Measurements from ENCODE around the gene TBC1D4. TPM values are rescaled to one million over a fixed set of nuclear protein-coding genes. Genes with fewer than 3 reads are reported as not detected.

TBC1D4 gene
- total RNA-seq, 4 donors from 2014 or later: 14.9 to 20.8 (median 16.6) TPM

DNA sequence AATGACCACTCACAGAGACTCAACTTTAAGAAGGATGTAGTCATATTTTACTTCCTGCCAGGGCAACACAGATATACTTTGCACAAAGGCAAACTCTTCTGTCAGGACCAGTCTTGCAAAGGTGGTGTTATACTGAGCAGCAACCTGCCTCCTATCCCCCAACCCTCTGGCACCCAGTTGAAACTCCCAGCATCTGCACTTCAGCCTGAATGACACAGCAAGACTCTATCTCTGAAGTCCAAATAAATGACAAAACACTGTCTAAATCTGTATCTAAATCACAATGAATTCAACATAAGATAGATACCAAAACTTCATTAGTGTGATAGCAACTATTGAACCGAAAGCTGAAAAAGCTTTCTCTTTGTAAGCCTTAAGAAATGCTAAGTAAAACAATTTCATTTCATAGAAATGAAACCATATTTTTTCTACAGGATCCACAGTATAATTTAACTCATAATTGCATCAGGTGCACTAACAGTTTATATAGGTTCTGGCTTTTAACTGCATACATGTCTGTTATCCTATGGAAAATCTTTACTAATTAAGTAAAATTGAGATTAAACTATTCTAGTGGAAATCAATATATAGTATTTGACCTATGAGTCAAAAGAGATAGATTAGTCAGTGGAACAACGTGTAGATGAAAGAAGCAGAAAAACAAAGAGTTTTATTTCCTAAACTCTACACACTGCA lies 163.7 kb downstream of the TBC1D4 start:
- intact Hi-C loops (cut with DNase I): no loop called here
- no peak for TF ChIP-seq POLR2A (IDR thresholded peaks at IDR 0.05)
- TF ChIP-seq, protein P1, sequence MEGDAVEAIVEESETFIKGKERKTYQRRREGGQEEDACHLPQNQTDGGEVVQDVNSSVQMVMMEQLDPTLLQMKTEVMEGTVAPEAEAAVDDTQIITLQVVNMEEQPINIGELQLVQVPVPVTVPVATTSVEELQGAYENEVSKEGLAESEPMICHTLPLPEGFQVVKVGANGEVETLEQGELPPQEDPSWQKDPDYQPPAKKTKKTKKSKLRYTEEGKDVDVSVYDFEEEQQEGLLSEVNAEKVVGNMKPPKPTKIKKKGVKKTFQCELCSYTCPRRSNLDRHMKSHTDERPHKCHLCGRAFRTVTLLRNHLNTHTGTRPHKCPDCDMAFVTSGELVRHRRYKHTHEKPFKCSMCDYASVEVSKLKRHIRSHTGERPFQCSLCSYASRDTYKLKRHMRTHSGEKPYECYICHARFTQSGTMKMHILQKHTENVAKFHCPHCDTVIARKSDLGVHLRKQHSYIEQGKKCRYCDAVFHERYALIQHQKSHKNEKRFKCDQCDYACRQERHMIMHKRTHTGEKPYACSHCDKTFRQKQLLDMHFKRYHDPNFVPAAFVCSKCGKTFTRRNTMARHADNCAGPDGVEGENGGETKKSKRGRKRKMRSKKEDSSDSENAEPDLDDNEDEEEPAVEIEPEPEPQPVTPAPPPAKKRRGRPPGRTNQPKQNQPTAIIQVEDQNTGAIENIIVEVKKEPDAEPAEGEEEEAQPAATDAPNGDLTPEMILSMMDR (IDR thresholded peaks at IDR 0.05): no peak
- Histone ChIP-seq H3K4me1 (peaks cover 0 to 3% (median 0%) of the 10 kb centered on the region in 3 donors), H3K36me3 (no peaks in the 10 kb centered on the region), H3K27ac (no peak overlapping the region), H3K9me3 (no peaks in the 10 kb centered on the region), H3K4me3 (no peak overlapping the region), H3K27me3 (no peaks in the 10 kb centered on the region)
- DNase-seq: no peak
- 73 to 80% methylated on average over 2 of the region's 2 CpGs for WGBS, 2 donors

DNA sequence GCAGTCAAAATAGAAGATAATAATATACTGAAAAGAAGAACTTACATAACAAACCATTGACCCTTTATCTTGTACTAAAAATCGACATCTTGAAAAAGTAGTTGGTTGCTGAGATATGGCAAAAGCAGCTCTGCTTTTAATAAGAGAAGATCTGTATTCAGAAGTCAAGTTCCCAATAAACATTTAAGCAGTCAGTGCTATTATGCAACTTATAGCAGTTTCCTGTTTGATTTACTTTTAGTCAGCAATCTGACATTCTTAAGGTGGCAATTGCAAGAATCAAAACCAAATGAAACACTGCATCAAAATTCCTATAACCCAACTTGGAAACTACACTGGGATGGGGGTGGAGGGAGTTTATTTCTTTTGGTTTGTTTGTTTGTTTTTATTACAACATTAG lies 165.5 kb downstream of the TBC1D4 start:
- 52 to 58% methylated on average over 1 of the region's 1 CpG for WGBS, 2 donors
- Histone ChIP-seq H3K4me1 (peaks cover 0 to 3% (median 0%) of the 10 kb centered on the region in 3 donors), H3K36me3 (peaks cover 0 to 12% (median 0%) of the 10 kb centered on the region in 3 donors), H3K9me3 (no peaks in the 10 kb centered on the region), H3K27me3 (no peaks in the 10 kb centered on the region), H3K4me3 (no peak overlapping the region), H3K27ac (no peak overlapping the region)
- intact Hi-C loops (cut with DNase I): no loop called here
- DNase-seq: no peak
- TF ChIP-seq, protein P1 (IDR thresholded peaks at IDR 0.05): no peak
- no peak for TF ChIP-seq POLR2A (IDR thresholded peaks at IDR 0.05)

DNA sequence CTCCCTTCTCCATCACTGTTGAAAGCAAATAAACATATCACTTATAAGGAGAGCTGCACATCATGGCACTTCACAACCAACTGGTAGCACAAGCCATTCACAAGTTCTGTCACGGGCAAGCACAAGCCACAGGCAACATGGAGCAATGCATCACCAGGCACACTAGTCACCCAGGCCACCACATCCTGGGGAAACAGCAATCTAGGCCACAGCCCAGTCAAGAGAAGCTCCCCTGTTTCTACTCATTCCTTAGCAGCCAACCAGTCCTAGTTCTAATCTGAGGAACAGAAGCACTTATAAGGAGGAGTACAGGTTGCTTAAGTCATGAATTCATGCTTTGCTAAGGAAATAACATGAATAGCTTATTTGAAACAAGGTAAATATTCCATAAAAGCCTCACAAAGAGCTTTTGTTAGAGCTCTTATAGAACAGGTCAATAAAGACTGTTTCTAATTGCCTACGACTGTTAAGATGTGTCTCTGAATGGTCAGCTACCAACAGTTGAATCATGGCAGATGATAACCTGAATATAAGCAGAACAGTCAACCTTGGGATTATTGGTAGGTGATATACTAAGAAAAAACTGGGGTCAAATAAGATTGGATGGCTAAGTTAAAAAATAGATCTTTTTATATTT lies 169.0 kb downstream of the TBC1D4 start:
- TF ChIP-seq, protein P1 (IDR thresholded peaks at IDR 0.05): no peak
- TF ChIP-seq POLR2A (IDR thresholded peaks at IDR 0.05): no peak
- DNase-seq: no peak
- 87 to 100% methylated on average over 1 of the region's 2 CpGs for WGBS, 2 donors
- intact Hi-C loops (cut with DNase I): no loop called here
- H3K36me3 ChIP-seq: peaks cover 0 to 30% (median 0%) of the 10 kb centered on the region in 3 donors
- H3K27me3 ChIP-seq: no peaks in the 10 kb centered on the region
- peaks cover 0 to 3% (median 0%) of the 10 kb centered on the region in 3 donors for H3K4me1 ChIP-seq
- no peak overlapping the region for H3K4me3 ChIP-seq
- no peak overlapping the region for H3K27ac ChIP-seq
- H3K9me3 ChIP-seq: no peaks in the 10 kb centered on the region

DNA sequence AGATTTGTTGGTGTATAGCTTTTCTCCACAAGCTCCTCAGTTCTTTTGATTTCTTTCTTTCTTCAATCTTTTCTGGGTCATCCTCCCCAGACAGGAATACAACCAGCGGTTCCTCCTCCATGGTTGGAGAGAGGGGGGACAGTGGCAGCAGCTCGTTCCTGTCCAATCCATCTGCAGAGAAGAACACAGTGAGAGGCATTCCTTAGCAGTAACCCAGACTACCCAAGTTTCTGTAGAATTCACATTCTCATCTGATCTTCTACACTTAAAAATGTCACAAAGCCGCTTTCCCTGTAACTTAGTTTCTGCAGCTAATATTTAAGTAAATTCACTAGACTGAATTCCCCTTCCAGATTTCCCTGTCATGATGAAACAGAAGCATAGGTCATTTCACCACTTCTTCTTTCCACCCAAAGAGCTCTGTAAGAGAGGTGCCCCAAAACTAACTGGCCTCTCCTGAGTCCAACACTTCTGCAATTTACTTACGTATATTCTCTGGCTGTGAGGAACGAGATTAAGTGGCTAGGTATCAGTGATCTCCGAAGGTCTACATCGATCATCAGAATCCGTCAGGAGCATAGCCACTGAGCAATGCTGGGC lies 171.9 kb downstream of the TBC1D4 start:
- WGBS, 2 donors: 86 to 87% methylated on average over 8 of the region's 8 CpGs
- no peaks in the 10 kb centered on the region for H3K9me3 ChIP-seq
- intact Hi-C loops (cut with DNase I): no loop called here

More for the DNA sequence above, 171.9 kb downstream of the TBC1D4 start:
- Histone ChIP-seq H3K27me3 (no peaks in the 10 kb centered on the region), H3K36me3 (peaks cover 0 to 39% (median 0%) of the 10 kb centered on the region in 3 donors), H3K4me1 (no peaks in the 10 kb centered on the region), H3K27ac (no peak overlapping the region), H3K4me3 (no peak overlapping the region)
- no peak for TF ChIP-seq POLR2A (IDR thresholded peaks at IDR 0.05)
- TF ChIP-seq, protein P1 (IDR thresholded peaks at IDR 0.05): no peak
- no peak for DNase-seq

Measured in esophagus squamous epithelium (tissue), 5 donors.